ENCODE data around the gene TBC1D3D.
"Not testable (repeated sequence)": the region's sequence is repeated elsewhere in the genome, so short reads cannot be mapped to it uniquely, and the experiment has no call there.

Gene TBC1D3D

DNA sequence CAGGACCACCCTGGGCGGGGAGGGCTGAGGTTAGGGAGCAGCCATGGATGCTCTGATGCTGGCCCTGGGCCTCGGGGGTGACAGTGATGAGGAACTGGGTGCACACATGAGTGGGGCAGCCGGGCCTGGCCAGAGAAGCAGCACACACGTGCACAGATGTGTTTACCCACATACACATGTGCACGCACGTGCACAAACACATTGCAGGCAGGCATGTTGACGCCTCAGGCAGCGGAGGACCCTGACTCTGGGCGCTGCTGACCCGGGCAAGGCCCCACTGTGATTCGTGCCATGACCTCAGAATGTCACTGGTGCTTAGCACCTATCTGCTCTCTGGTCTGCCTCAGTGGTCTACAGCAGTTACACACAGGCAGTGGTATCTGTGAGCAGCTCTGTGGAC, at the start of gene TBC1D3D:
Gene TBC1D3D (plus strand): TSS at position 301 of the 400 bp plus-strand sequence. CDS start 1,585 bp downstream, outside the sequence.
- not testable (repeated sequence) for DNase-seq (ENCODE audit: low spot score)

DNA sequence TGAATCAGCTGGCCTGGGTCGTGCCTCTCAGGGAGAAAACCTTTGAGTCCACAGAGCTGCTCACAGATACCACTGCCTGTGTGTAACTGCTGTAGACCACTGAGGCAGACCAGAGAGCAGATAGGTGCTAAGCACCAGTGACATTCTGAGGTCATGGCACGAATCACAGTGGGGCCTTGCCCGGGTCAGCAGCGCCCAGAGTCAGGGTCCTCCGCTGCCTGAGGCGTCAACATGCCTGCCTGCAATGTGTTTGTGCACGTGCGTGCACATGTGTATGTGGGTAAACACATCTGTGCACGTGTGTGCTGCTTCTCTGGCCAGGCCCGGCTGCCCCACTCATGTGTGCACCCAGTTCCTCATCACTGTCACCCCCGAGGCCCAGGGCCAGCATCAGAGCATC, 14.8 kb upstream of the TBC1D3D start, which contains the start of gene TBC1D3L:
Gene TBC1D3L (minus strand): TSS at position 101 of the 400 bp plus-strand sequence. CDS start 1,540 bp downstream, outside the sequence.
- not testable (repeated sequence) for DNase-seq (ENCODE audit: low spot score)
